ENCODE results near the gene DLG2. TPM values are rescaled to one million over a fixed set of nuclear protein-coding genes. Genes with fewer than 3 reads are reported as not detected.

DLG2 gene
- total RNA-seq, 4 donors from 2014 or later, result 37.9 to 71.5 (median 44.9) TPM

DNA sequence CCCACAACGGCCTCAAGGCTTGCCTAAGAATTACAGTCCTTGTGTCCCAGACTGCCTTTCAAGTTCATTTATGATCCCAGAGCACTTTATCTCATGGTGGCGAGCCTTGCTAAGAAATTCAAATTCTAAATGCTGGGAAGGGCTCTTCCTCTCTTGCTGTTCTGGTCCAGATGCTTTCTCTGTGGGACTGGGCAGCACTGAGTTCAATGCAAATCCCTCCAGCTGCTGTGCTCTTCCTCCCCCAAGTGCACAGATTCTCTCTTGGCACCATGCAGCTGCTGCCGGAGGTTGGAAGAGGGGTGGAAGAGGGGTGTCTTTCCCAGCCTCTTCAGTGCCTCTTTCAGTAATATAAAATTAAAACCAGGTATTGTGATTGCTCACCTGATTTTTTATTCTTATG is 828.0 kb downstream of the DLG2 start:
- Histone ChIP-seq H3K27me3 (no peaks in the 10 kb centered on the region), H3K9me3 (no peaks in the 10 kb centered on the region), H3K4me1 (no peaks in the 10 kb centered on the region), H3K27ac (no peak overlapping the region), H3K36me3 (no peaks in the 10 kb centered on the region), H3K4me3 (no peak overlapping the region)
- DNase-seq (ENCODE audit: low spot score in 2 of 2), result no peak
- 73% methylated on average over 3 of the region's 3 CpGs for WGBS
- TF ChIP-seq POLR2A (IDR thresholded peaks at IDR 0.05) (no peak), EP300 (IDR thresholded peaks at IDR 0.05) (no peak), POLR2AphosphoS5 (IDR thresholded peaks at IDR 0.05) (no peak)
- TF ChIP-seq, protein P1, sequence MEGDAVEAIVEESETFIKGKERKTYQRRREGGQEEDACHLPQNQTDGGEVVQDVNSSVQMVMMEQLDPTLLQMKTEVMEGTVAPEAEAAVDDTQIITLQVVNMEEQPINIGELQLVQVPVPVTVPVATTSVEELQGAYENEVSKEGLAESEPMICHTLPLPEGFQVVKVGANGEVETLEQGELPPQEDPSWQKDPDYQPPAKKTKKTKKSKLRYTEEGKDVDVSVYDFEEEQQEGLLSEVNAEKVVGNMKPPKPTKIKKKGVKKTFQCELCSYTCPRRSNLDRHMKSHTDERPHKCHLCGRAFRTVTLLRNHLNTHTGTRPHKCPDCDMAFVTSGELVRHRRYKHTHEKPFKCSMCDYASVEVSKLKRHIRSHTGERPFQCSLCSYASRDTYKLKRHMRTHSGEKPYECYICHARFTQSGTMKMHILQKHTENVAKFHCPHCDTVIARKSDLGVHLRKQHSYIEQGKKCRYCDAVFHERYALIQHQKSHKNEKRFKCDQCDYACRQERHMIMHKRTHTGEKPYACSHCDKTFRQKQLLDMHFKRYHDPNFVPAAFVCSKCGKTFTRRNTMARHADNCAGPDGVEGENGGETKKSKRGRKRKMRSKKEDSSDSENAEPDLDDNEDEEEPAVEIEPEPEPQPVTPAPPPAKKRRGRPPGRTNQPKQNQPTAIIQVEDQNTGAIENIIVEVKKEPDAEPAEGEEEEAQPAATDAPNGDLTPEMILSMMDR (IDR thresholded peaks at IDR 0.05), result no peak

DNA sequence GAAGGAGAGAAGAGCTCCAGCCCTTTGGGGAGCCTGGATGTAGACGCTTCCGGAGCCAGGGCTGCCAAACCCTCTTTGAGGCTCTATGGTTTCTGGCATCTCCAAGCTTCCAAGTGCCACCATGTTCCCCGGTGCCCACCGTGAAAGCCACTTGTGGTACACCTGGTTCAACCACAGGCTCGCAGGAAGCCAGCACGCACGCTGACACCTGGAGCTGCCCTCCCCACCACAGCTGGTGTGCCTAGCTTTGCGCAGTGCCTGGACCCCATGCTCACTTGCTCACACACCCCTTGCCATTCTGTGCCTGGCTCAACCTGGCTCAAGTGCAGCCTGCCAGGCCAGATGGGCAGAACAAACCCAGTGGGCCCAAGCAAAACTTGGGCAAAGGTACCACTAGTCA is 831.4 kb downstream of the DLG2 start:
- H3K27ac ChIP-seq, result no peak overlapping the region
- no peaks in the 10 kb centered on the region for H3K27me3 ChIP-seq
- TF ChIP-seq, protein P1 (IDR thresholded peaks at IDR 0.05), result no peak
- TF ChIP-seq POLR2A (IDR thresholded peaks at IDR 0.05) (no peak), POLR2AphosphoS5 (IDR thresholded peaks at IDR 0.05) (no peak), EP300 (IDR thresholded peaks at IDR 0.05) (no peak)
- WGBS, result 94% methylated on average over 5 of the region's 8 CpGs
- no peaks in the 10 kb centered on the region for H3K9me3 ChIP-seq
- no peak for DNase-seq (ENCODE audit: low spot score in 2 of 2)
- H3K4me3 ChIP-seq, result no peak overlapping the region
- no peaks in the 10 kb centered on the region for H3K36me3 ChIP-seq
- no peaks in the 10 kb centered on the region for H3K4me1 ChIP-seq

DNA sequence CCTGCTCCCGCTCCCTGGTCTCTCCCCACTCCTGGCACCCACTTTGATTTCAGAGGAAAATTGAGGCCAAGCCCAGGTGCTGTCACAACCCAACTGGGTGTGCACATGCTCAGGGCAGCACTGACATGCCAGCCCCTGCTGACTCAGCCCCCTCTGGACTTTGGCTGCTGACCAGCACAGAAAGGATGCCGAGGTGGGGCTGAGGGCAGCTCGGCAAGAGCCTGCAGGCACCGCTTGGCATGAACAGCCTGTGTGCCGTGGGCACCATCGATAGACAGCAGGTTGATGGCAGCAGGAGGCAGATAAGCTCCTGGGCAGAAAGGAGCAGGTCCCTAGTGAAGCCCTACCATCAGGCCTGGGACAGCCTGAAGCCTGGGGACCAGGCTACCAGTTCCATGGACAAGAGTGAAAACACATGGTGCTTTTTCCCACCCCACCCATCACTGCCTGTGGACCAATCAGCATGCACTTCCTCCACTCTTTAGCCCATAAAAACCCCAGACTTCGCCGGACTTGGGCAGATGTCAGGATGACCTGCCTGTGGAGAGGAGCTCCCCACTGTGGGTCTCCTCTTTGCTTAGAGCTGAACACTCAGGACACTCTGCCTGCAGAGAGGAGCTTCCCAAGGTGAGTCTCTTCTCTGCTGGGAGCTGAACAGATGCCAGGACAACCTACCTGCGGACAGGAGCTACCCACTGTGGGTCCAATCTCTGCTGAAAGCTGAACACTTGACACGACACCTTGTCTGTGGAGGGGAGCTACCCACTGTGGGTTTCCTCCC is 832.3 kb downstream of the DLG2 start:
- no peaks in the 10 kb centered on the region for H3K27me3 ChIP-seq
- H3K36me3 ChIP-seq, result no peaks in the 10 kb centered on the region
- H3K27ac ChIP-seq, result no peak overlapping the region
- no peak overlapping the region for H3K4me3 ChIP-seq
- no peak for TF ChIP-seq POLR2AphosphoS5 (IDR thresholded peaks at IDR 0.05)
- TF ChIP-seq POLR2A (IDR thresholded peaks at IDR 0.05), result no peak
- TF ChIP-seq, protein P1 (IDR thresholded peaks at IDR 0.05), result no peak
- no peak for TF ChIP-seq EP300 (IDR thresholded peaks at IDR 0.05)
- no peaks in the 10 kb centered on the region for H3K9me3 ChIP-seq
- 89% methylated on average over 7 of the region's 10 CpGs for WGBS
- no peaks in the 10 kb centered on the region for H3K4me1 ChIP-seq
- no peak for DNase-seq (ENCODE audit: low spot score in 2 of 2)

DNA sequence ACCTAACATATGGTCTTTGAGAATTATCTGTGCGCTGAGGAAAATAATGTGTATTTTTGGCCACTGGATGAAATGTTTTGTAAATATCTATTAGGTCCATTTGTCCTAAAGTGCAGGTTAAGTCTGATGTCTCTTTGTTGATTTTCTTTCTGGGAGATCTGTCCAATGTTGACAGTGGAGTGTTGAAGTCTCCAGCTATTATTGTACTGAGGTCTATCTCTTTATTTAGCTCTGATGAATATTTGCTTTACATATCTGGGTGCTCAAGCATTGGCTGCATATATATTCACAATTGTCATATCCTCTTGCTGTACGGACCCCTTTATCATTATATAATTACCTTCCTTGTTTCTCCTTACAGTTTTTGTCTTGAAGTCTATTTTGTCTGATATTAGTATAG is 833.8 kb downstream of the DLG2 start:
- H3K4me3 ChIP-seq, result no peak overlapping the region
- 97% methylated on average over 2 of the region's 2 CpGs for WGBS
- no peak for DNase-seq (ENCODE audit: low spot score in 2 of 2)
- TF ChIP-seq, protein P1 (IDR thresholded peaks at IDR 0.05), result no peak
- TF ChIP-seq EP300 (IDR thresholded peaks at IDR 0.05) (no peak), POLR2AphosphoS5 (IDR thresholded peaks at IDR 0.05) (no peak), POLR2A (IDR thresholded peaks at IDR 0.05) (no peak)
- H3K9me3 ChIP-seq, result no peaks in the 10 kb centered on the region
- no peaks in the 10 kb centered on the region for H3K36me3 ChIP-seq
- H3K27me3 ChIP-seq, result no peaks in the 10 kb centered on the region
- no peaks in the 10 kb centered on the region for H3K4me1 ChIP-seq
- H3K27ac ChIP-seq, result no peak overlapping the region

DNA sequence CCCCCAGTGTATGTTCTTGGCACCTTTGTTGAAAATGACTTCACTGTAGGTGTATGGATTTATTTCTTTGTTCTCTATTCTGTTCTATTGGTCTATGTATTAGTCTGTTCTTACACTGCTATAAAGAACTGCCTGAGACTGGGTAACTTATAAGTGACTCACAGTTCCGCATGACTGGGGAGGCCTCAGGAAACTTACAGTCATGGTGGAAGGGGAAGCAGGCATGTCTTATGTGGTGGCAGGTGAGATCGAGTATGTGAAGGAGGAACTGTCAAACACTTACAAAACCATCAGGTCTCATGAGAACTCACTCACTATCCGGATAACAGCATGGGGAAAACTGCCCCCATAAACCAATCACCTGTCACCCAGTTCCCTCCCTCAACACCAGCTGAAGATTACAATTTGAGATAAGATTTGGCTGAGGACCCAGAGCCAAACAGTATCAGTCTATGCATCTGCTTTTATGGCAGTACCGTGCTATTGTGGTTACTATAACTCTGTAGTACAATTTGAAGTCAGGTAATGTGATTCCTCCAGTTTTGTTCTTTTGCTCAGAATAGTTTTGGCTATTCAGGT is 836.2 kb downstream of the DLG2 start:
- TF ChIP-seq POLR2AphosphoS5 (IDR thresholded peaks at IDR 0.05) (no peak), POLR2A (IDR thresholded peaks at IDR 0.05) (no peak), EP300 (IDR thresholded peaks at IDR 0.05) (no peak)
- TF ChIP-seq, protein P1 (IDR thresholded peaks at IDR 0.05), result no peak
- WGBS, result 47% methylated on average over 4 of the region's 4 CpGs
- H3K27me3 ChIP-seq, result no peaks in the 10 kb centered on the region
- H3K36me3 ChIP-seq, result no peaks in the 10 kb centered on the region
- DNase-seq (ENCODE audit: low spot score in 2 of 2), result no peak
- no peaks in the 10 kb centered on the region for H3K4me1 ChIP-seq
- no peak overlapping the region for H3K27ac ChIP-seq
- no peaks in the 10 kb centered on the region for H3K9me3 ChIP-seq
- no peak overlapping the region for H3K4me3 ChIP-seq

Measured in suprapubic skin (tissue), 4 donors.